CD4-positive, alpha-beta T cell treated with Interleukin-15 for 4 hours (primary cell): ENCODE measurements around the gene ZNF628.
A peak's percentile ranks its signal among the peaks of the same experiment; 100 is the strongest.

Experiments
- DNase-seq: peaks from one replicate; pipeline ENCODE4 v3.0.0-alpha.2; 2020; ENCODE audit warnings: low spot score

The ZNF628 gene

GRCh38 chr19:55465460-55466240 lies 10.8 kb upstream of the ZNF628 start:
- DNase-seq: no peak

GRCh38 chr19:55466241-55466614 lies 10.2 kb upstream of the ZNF628 start:
- DNase-seq: no peak

- DNase-seq: peak; percentile 60
Observed at GRCh38 chr19:55467236-55468053, 9.0 kb upstream of the ZNF628 start.

GRCh38 chr19:55468054-55468393 lies 8.4 kb upstream of the ZNF628 start:
- DNase-seq: no peak

- DNase-seq: no peak
Observed at GRCh38 chr19:55471266-55471665, 5.2 kb upstream of the ZNF628 start.

GRCh38 chr19:55472463-55472862 lies 4.0 kb upstream of the ZNF628 start:
- no peak for DNase-seq

GRCh38 chr19:55473225-55474012 lies 3.0 kb upstream of the ZNF628 start:
- DNase-seq: no peak

GRCh38 chr19:55474269-55475265 lies 1.9 kb upstream of the ZNF628 start:
- DNase-seq: no peak

- no peak for DNase-seq
Observed at GRCh38 chr19:55477905-55478304, 1.5 kb downstream of the ZNF628 start.

GRCh38 chr19:55478364-55478763 lies 1.9 kb downstream of the ZNF628 start:
- DNase-seq: no peak

- no peak for DNase-seq
Observed at GRCh38 chr19:55479045-55479444, 2.6 kb downstream of the ZNF628 start.

GRCh38 chr19:55479451-55480230 lies 3.2 kb downstream of the ZNF628 start:
- no peak for DNase-seq

- no peak for DNase-seq
Observed at GRCh38 chr19:55481148-55481793, 4.9 kb downstream of the ZNF628 start.

GRCh38 chr19:55481794-55482155 lies 5.4 kb downstream of the ZNF628 start:
- no peak for DNase-seq

GRCh38 chr19:55482156-55482961 lies 5.9 kb downstream of the ZNF628 start:
- no peak for DNase-seq

GRCh38 chr19:55482967-55483705 lies 6.7 kb downstream of the ZNF628 start:
- no peak for DNase-seq

- no peak for DNase-seq
Observed at GRCh38 chr19:55483706-55484592, 7.5 kb downstream of the ZNF628 start.
